Measurements from ENCODE around the gene GNG7.

DNA sequence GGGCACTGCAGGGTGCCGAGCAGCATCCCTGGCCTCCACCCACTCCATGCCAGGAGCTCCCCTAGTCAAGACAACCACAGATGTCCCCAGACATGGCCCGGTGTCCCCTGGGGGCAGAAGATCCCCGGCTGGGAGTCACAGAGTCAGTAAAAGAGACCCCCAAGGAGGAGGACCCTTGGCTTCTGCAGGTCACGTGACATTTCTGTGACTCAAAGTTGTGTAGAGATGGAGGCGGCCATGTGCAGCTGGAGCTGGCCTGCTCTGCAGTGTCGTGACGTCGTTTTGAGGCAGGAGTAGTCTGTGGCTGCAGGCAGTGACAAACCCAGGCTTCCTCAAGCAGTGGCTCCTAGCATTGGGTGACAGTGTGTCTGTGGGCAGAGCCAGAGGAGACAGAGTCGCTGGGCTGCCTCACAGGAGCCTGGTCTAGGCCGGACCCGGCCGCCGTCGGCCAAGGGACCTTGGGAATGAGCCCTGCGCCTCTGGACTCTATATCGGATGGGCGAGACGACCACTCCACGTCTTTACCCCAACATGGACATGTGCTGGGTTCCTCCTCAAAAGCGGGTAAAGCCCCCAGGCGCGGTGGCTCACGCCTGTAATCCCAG lies 26.4 kb upstream of the GNG7 start:
- TF ChIP-seq EZH2 (IDR thresholded peaks at IDR 0.05) (no peak), POLR2AphosphoS5 (IDR thresholded peaks at IDR 0.05; ENCODE audit: borderline replicate concordance, low read depth, low read length) (no peak)
